Hematopoietic multipotent progenitor cell (in vitro differentiated cells): Measurements from ENCODE around the gene LARP4. TPM values are rescaled to one million over a fixed set of nuclear protein-coding genes. Genes with fewer than 3 reads are reported as not detected.
"Not testable (repeated sequence)": the region's sequence is repeated elsewhere in the genome, so short reads cannot be mapped to it uniquely, and the experiment has no call there.

ENCODE experiments used
- DNase-seq, 3 donors: peaks; one replicate each; pipeline ENCODE4 v3.0.0-alpha.2; 2011 to 2015; ENCODE audit warnings: low read depth in 2 of 3, low spot score in 2 of 3
- total RNA-seq: library from RNA; depleted of rRNA; stranded (reverse); fragments of >200 nt; gene quantifications from one replicate; pipeline ENCODE4 v1.2.3, GENCODE V29; 2012

LARP4 gene
- total RNA-seq, 1 donor, result 11.0 TPM

GRCh38 chr12:50521781-50522180 is 121.1 kb downstream of the LARP4 start:
- DNase-seq, result not testable (repeated sequence)

DNA sequence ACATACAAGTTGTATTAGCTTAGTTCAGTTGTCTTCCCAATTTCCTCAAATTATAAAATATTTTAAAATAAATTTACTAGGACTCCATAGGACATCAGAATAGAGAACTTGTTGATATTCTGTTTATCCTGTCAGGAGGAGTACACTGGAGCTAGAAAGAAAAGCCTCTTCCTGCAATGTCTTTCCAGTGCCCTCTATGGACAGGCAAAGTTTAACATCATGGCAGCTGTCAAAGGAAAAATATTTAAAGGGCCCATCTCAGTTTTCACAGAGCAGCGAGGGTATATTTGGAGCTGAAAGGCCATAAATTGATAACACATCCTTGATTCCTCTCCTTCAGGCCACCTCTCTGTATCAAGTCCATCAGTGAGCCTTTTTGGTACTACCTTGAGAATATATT is 123.1 kb downstream of the LARP4 start:
- no peak for DNase-seq

DNA sequence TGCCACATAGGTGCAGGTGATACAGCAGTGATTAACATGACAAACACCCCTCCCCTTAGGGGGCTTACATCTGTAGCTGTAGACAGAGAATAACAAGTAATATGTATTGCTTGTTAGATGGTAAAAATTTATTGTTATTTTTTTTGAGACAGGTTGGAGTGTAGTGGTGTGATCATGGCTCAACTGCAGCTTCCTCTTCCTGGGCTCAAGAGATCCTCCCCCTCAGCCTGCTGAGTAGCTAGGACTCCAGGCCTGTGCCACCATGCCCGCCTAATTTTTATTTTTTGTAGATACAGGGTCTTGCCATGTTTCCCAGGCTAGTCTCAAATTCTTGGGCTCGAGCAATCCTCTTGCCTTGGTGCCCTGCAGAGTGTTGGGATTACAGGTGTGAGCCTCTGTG is 123.9 kb downstream of the LARP4 start:
- DNase-seq, result no peak

DNA sequence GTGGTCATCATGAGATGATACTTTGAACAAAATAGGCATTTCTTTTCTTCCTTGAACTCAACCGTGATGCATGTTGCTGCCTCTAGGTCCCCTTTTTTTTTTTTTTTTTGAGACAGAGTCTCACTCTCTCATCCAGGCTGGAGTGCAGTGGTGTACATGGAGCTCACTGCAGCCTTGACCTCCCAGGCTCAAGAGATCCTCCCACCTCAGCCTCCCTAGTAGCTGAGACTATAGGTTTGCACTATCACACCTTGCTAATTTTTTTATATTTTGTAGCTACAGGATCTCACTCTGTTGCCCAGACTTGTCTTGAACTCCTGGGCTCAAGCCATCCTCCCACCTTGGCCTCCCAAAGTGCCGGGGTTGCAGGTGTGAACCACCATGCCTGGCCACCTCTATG is 124.7 kb downstream of the LARP4 start:
- DNase-seq, result no peak

DNA sequence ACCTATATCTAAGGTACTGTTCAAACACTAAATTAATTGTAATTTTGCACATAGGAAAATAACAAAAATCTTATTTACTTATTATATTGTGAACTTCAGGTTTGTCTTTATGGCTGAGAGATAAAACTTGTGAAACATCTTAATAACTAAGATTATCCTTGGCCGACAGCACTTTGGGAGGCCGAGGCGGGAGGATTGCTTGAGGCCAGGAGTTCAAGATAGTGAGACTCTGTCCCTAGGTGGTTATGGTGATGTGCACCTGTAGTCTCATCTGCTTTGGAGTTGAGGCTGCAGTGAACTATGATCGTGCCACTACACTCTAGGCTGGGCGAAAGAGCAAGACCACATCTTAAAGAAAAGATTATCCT is 126.7 kb downstream of the LARP4 start:
- DNase-seq, result no peak

DNA sequence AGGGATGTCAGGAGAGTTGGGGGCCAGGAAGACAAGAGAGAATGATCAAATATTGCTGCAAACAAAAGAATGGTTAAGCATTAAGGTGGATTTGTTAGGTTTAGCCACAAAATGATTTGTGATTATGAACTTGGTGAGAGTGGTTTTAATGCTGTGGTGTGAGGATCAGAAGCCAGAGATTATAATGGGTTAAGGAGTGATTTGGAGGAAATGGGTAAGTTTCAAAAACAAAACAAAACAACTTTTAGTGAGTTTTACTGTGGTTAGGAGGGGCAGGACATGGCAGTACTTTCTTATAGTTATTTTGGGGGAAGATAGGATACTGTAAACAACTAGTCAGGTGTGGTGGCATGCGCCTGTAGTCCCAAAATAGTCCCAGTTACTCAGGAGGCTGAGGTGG is 128.1 kb downstream of the LARP4 start:
- DNase-seq, result no peak

DNA sequence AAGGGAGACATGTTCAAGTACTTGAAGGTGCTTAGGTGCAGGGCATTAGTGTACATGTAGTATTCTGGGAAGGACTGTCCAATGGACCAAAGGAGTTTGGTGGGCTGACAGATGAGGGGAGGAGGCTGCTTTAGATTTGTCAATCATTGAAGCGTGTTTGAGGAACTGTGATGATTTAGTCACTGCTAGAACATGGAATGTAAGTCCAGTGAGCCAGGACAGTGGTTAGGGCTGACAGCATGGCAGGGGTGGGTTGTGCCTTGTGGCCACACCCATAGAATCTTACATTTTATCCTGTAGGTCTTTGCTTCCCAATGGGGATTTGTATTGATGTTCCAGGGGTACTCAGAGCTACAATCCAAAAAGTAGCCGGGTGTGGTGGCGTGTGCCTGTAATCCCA is 128.7 kb downstream of the LARP4 start:
- no peak for DNase-seq

Other genes starting within 250 kb of the LARP4 start
- 28.3 TPM for gene CERS5, start 233.5 kb upstream of the LARP4 start, total RNA-seq
- gene LIMA1, start 117.4 kb upstream of the LARP4 start, total RNA-seq, result 8.9 TPM
- under 0.01 TPM for gene FAM186A, start 4.3 kb upstream of the LARP4 start, total RNA-seq
- gene DIP2B, start 104.1 kb downstream of the LARP4 start, total RNA-seq, result 32.6 TPM